ENCODE measurements around the gene KIAA0753.

DNA sequence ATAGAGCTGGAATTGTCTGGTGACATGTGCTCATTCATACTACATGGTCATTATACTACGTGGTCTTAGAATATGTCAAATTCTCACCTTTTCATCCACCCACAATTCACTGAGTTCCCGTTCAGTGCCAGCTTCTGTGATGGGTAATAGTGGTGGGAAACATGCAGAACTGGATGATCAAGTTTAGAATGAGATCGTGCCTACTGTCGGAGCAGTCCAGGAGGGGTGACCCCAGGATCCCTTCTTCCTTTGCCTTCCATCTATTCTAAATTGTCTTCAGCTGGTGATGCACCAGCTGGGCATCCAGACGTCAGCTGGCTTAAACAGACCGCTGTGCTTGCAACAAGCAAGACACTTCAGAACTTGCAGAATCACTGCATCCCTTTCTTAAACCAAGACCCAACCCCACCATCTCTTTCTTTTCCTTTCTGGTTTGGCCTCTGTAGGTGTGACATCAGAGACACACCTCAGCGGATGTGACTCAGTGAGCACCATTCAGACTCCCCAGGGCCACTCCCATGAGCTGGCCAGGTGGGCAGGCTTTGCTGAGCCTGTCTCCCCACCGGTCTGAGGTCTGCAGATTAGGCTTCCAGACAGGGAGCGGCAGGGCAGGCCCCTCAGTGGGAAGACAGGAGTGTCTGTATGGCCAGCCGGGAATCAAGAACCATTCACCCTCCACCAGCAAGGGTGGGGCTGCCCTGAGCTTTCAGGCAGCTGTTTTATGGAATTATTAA lies 29.1 kb upstream of the KIAA0753 start:
- TF ChIP-seq CTCF (conservative IDR thresholded peaks at IDR 0.05; ENCODE audit: low read depth, low read length) (no peak), EZH2 (IDR thresholded peaks at IDR 0.05; ENCODE audit: low read length, unreplicated experiment) (no peak)
